Stimulated activated CD4-positive, alpha-beta T cell treated with anti-CD3 and anti-CD28 coated beads, Interleukin-4, amount 100 ng/mL, for 48 hours (primary cell): ENCODE data around the gene ZCCHC24.
"Not testable (repeated sequence)": the region's sequence is repeated elsewhere in the genome, so short reads cannot be mapped to it uniquely, and the experiment has no call there.

ENCODE experiments used
- DNase-seq, 2 donors: peaks; one replicate each; pipeline ENCODE4 v3.0.0-alpha.2; 2020; ENCODE audit warnings: low read depth in 2 of 2

Gene ZCCHC24

DNA sequence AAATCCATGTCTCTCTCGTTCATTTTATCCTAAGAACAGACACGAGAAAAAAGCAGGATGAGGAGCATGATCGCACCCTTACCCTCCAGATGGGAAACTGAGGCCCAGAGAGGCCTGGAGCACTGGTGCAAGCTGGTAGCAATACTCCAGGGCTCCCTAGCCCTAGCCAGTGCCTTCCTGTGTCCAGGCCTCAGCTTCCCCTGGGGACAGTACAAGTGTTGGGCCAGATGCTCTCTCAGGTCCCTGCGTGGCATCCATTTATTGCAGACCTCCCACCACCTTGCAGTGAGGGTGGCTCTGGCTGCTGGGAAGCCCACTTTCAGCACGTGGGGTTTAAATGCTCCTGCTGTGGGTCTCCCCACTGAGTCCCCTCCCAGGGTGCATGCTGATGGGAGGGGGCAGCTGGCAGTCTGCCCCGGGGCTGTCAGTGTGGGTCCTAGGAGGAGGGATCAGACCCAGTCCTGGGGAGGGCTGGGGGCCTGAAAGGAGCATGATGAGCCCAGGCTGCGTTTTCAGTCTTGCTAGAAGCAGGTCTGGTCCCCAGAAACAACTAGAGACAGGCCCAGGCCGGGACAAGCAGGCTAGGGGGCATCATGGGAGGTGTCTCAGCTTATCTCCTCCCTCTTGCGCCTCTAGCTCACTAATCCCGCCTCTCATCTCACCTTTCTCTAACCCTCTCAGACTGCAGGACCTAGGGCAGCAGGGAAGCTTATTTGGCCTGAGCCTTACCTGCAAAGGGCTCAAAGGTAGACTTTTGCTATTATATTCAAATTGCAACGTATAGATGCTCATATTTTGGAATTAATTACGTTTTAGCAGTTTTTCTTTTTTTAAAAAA is 98.8 kb downstream of the ZCCHC24 start:
- DNase-seq: no peak

- DNase-seq: no peak
These were observed 99.4 kb downstream of the ZCCHC24 start for GRCh38 chr10:79346012-79346340.

DNA sequence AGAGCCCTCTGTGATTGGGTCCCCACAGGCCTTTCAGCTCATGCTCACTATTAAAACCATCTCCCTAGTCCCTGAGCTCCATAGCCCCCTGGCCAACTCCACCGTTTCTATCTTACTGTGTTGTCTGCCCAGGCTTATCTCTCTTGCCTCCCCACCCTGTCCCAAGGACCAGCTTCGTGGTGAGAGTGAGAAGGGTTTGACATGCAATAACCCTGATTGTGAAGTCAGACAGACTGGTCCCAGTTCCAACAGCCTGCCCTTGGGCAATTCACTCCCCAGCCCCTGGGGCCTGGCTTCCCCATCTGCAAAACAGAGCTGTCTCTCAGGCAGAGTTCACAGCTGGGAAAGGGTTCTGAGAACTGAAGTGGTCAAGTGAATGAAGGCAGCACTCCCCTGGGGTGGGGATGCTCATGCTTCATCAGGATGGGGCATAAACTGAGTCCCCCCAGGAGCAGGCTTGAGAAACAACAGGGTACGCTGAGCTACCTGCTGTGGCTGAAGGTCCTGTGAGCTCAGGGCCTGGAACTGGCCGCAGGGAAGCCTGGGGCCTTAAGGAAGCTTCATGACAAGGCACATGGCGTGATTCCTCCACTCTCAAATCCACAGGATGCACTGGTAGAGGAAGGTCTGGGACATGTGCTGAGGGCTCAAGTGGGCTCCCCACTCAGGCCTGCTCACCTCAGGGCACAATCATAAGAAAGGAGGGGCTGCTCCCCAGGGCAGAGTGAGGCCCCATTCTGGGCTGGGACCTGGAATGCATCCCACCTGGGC is 100.0 kb downstream of the ZCCHC24 start:
- DNase-seq: no peak

- DNase-seq: no peak
These were observed 100.8 kb downstream of the ZCCHC24 start for GRCh38 chr10:79344502-79345195.

DNA sequence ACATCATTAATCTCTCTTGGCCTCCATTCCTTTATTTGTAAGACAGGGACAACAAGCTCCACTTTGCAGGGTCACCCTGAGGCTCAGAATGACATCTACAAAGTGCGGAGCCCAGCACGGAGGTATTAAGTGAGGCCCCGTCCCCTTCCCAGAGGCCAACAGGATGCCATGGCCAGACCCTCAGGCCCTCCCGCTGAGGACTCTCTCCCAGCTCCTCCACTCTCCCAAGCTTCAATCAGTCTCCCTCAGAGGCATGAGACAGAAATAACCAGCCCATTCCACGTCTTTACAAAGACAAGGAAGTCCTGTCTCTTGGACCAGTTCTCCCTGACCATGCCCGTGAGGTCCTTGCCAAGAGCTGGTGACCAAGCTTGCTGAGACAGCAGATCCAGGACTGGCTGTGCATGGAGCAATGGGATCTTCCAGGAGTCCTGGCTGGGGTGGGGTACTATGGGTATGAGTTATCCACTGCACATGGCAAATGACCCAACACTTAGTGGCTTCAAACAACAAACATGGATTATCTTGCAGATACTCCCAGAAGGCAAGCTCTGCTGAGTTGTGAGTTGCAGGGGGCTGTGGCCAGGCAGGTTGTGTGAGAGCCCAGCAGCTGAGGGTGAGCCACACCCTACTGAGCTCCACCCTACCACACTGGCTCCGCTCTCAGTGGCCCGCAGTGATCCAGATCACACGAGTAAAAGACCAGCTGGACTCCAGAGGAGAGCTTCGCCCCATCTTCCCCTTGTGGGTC is 102.4 kb downstream of the ZCCHC24 start:
- no peak for DNase-seq

- no peak for DNase-seq
These were observed 103.1 kb downstream of the ZCCHC24 start for GRCh38 chr10:79342295-79342761.

GRCh38 chr10:79340646-79341244 is 104.7 kb downstream of the ZCCHC24 start:
- no peak for DNase-seq

DNA sequence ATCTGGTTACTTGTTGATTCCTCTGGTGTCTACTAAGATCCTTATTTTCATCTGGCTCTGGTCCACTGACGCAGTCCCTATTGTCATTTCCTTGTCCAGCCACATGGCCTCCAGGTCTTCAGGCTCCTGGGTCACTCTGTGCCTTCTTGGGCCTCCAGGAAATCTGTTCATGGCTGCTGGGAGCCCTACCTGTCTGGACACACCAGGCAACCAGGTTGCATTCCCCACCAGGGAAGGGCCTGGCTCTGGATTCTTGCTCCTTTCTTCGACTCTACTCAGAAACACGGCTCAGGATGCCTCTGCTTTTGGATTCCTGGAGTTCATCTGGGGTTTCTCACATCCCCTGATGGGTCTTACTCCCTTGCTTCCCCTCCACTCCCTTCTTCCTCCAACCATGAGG is 106.2 kb downstream of the ZCCHC24 start:
- DNase-seq: no peak

GRCh38 chr10:79337783-79338469 is 107.5 kb downstream of the ZCCHC24 start:
- not testable (repeated sequence) for DNase-seq

GRCh38 chr10:79336739-79337138 is 108.7 kb downstream of the ZCCHC24 start:
- no peak for DNase-seq

- no peak for DNase-seq
These were observed 109.1 kb downstream of the ZCCHC24 start for GRCh38 chr10:79336276-79336675.

DNA sequence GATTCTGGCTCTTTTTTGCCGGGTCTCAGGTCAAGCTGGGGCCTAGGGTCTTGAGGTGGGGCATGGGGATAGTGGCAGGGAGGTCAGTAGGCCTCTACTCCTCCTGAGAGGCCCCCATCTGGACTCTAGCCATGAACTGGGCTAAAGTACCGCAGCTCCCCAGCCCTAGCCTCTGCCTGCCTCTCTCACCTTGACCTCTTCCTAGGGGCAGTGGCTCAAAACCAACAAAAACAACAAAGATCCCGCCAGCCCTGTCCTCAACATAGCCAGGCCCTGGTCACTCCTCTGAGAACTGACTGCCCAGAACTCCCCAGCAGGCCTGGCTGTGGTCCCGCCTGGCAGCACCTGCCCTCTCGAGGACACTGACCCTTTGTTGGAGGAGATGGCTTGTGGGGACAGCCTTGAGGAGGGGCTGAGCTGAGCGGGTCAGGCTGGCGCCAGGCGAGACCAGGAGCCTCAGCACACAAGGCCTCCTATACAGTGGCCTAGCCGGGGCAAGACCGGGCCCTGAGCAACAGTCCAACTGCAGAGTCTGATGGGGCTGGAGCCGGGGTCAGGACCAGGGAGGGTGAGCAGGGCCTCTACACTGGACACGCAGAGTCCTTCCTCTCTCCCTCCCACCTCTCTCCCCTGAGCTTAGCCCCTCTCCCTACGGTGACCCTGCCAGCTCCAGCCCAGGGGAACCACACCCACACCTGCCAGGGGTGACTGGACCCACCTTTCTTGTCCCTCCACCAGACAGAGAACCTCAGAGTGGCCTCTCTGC is 109.8 kb downstream of the ZCCHC24 start:
- no peak for DNase-seq

DNA sequence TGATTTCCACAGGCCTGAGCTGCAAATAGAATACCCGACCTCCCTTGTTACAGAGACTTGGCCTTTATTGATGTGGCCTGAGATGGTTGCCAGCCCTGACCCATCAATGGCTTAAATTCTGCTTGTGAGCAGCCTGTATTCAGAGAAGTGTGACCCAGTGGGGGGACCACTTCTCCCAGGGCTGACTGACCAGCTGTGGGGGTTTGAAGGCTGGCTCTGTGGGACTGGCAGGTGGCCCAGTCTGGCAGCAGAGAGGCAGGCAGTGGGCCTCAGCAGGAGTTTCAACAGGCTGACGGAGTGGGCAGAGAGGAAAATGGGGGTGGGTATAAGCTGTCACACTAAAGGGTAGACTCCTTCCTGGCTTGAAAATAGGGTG is 110.3 kb downstream of the ZCCHC24 start:
- DNase-seq: no peak

DNA sequence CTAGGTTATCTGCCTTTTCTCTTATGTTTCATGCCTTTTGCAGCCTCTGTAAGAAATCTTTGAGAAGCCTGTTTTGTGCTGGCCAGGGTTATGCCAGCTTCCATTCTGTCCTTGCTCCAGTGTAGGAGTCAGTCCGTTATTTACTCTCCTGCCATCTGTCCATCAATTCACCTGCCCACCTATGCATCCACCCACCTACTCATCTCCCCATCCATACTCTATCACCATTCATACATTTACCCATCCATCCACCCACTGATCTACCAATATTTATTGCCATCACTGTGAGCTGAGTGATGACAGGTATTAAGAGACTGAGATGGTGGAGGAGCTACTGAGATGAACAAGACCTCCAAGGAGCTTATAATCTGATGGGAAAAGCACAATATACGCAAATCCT is 110.9 kb downstream of the ZCCHC24 start:
- no peak for DNase-seq

- DNase-seq: no peak
These were observed 111.9 kb downstream of the ZCCHC24 start for GRCh38 chr10:79333513-79333912.

DNA sequence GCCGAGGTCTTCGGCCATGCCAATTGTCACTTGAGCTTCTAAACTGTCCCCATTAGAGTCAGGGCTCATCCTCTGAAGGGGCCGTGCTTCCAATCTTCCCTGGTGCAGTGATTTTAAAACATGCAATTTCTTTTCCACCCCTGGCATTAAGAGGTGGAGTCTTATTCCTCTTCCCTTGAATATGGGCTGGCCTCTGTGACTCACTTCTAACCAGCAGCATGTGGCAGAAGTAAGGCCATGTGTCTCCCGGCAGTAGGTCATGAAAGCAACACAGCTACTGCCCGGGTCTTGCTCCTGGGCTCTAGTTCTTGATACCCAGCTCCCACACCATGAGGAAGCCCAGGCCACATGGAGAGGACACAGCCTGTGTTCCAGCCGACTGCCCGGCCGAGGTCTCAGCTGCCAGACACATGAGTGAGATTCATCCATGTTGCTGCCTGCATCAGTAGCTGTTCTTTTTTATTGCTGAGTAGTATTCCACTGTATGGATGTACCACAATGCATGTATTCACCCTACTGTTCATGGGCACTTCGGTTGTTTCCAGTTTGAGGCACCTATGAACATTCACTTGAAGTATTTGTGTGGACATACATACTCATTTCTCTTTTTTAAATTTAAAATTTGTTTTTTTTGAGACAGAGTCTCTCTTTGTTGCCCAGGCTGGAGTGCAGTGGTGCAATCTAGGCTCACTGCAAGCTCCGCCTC is 112.7 kb downstream of the ZCCHC24 start:
- not testable (repeated sequence) for DNase-seq
